Activated T-cell treated with anti-CD3 and anti-CD28 coated beads, Interleukin-2, amount 50 U/mL, for 1 hour (primary cell): Measurements from ENCODE around the gene PNMA6F.
"Not testable (repeated sequence)": the region's sequence is repeated elsewhere in the genome, so short reads cannot be mapped to it uniquely, and the experiment has no call there.

ENCODE experiments used
- DNase-seq: peaks from one replicate; pipeline ENCODE4 v3.0.0-alpha.2; 2020

Gene PNMA6F

DNA sequence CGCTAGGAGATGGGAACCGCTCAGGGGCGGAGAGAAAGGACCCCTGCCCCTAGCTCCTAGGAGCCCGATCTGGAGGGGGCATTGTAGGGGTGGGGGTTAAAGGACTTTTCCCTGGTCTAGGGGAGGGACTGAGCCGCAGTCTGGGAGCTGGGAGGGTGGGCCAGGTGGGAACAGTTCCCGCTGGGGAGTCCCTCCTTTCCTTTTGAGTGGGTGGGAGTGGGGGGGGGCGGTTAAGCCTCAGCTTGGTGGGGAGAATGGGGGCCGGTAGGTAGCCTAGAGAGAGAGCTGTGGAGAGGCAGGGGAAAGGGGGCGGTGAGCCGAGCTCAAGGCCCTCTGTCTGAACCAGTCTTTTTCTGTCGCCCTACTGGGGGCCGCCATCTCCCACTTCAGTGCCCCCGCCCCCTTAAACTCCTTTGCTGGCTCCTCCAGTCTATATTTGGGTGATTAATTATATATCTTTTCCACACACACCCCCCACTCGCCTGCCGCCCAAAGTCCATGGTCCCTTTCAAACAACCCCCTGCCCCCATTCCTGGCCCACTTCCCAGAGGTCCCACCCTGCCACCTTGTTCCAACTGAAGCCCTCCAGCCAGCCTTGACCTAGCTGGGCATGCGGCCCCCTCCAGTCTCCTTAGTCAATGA is 13.2 kb upstream of the PNMA6F start:
- DNase-seq, result no peak

DNA sequence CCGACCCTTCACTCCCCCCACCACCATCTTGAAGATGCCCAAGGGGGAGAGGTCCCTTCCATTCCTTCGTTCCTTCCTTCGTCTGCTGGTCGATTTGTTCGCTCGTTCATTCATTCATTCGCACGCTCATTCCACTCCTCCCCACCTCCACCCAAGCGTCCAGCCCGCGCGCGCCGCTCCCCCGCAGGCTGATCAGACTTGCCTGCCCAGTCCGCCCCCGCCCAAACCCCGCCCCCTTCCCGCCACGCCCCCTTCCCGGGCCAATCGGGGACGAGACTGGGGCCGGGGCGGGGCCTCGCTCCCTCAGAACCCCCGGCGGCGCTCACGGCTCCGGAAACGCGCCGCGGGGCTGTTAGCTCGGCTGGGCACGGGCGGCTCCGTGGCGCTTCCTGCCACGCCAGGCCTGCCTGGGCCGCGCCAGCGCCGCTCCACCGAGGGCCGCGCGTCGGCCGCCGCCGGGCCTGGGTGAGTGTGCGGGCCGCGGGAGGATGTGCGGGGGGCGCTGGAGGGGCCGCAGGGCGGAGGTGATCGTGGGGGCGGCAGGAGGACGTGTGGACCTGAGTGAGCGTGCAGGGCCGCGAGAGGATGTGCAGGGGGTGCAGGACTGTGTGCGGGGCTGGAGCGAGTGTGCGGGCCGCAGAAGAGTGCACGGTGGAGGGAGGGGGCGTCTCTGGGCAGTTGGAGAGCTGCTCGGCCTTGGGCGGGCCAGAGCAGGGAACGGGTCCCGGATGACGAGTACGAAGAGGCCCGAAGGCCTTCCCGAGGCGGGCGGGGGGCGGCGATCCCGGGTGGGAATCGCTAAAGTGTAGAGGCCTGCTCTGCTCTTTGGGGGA is 12.5 kb upstream of the PNMA6F start, which contains the start of gene ZNF275:
ZNF275 (plus strand) TSS at position 333 of the 833 bp plus-strand sequence. CDS start 2,527 bp downstream, outside the sequence.
- DNase-seq, result peak; percentile 84

DNA sequence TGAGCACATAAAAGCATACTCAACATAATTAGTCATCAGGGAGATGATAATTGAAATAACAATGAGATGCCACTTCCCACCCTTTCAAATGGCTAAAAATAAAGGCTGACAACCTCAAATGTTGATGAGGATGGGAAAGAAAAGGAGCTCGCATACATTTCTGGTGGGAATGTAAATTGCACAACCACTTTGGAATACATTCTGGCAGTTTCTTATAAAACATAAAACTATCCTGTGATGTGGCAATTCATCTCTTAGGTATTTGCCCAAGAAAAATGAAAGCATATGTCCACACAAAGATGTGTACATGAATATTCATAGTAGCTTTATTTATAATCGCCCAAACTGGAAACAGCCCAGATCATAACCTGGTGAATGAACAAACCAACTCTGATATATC is 11.7 kb upstream of the PNMA6F start:
- DNase-seq, result no peak

GRCh38 chrX:153327561-153327960 is 6.0 kb upstream of the PNMA6F start:
- DNase-seq, result no peak

DNA sequence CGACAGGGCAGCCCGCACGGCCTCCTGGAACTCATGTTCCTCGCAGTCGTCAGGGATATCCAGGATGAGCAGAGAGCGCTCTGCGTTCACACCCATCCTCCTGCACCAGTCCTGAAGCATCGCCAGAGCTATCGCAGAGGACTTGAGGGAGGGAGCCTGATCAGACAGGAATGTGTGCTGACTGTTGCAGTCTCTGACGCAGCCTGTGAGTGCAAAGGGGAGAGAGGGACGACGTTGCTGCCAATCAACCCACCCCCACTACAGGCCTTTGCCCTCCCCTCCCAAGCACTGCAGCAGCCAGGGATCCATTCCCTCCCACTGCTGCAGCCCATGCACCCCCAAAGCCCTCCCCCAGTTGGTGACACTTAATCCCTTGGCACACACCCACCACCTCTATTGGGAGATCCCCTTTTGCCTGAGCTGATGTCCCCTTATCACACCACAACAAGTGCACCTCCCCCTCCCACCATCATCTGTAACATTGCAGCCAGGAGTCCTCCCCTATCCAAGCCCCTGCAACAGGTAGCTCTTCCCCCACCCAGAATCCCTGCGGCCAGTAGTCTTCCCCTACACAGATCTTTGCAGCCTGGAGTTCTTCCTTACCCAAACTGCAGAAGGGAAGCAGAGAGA is 897 bp downstream of the PNMA6F start:
- no peak for DNase-seq

- DNase-seq, result not testable (repeated sequence)
These were observed 1.5 kb downstream of the PNMA6F start for GRCh38 chrX:153320047-153320443.

- DNase-seq, result no peak
These were observed 2.1 kb downstream of the PNMA6F start for GRCh38 chrX:153319295-153320046.

- no peak for DNase-seq
These were observed 2.8 kb downstream of the PNMA6F start for GRCh38 chrX:153318811-153319210.

- DNase-seq, result no peak
These were observed 3.4 kb downstream of the PNMA6F start for GRCh38 chrX:153317996-153318722.

DNA sequence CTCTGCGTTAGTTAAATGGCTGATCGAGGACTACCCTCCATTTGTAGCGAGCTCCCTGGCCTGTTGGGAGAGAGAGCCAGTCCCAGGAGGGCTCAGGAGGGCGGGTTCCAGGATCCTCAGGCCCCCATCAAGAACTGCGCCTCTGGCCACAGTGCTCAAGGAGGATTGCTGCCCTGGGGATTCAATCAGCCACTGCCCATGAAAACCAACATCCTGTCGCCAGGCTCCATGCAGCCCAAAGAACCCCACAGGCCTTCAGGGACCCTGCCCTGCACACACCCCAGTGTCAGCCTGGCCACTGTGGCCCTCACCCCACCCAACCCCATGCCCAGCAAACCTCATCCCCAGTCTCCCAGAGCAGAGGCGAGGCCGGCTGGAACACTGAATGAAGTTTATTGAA is 4.3 kb downstream of the PNMA6F start:
- DNase-seq, result no peak

DNA sequence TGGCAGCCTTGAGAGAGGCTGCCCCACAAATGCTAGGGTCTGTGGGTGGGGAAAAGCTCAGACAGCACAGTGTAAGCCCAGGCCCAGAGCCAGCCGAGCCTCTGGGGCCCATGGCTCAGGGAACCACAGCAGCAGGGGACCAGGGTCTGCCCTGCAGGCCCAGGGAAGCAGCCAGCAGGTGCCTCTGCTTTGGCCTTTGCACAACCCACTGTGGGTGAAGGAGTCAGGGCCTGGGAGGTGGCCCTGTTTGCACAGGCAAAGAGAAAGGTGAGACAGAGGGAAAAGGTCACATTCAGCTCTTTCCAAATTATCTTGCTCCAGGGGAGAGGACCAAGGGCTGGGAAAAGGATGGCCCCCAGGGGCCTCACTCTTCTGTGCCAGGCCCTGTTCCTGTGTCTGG is 8.7 kb downstream of the PNMA6F start:
- no peak for DNase-seq

GRCh38 chrX:153312041-153312440 is 9.5 kb downstream of the PNMA6F start:
- no peak for DNase-seq

- DNase-seq, result no peak
These were observed 10.7 kb downstream of the PNMA6F start for GRCh38 chrX:153310901-153311300.

DNA sequence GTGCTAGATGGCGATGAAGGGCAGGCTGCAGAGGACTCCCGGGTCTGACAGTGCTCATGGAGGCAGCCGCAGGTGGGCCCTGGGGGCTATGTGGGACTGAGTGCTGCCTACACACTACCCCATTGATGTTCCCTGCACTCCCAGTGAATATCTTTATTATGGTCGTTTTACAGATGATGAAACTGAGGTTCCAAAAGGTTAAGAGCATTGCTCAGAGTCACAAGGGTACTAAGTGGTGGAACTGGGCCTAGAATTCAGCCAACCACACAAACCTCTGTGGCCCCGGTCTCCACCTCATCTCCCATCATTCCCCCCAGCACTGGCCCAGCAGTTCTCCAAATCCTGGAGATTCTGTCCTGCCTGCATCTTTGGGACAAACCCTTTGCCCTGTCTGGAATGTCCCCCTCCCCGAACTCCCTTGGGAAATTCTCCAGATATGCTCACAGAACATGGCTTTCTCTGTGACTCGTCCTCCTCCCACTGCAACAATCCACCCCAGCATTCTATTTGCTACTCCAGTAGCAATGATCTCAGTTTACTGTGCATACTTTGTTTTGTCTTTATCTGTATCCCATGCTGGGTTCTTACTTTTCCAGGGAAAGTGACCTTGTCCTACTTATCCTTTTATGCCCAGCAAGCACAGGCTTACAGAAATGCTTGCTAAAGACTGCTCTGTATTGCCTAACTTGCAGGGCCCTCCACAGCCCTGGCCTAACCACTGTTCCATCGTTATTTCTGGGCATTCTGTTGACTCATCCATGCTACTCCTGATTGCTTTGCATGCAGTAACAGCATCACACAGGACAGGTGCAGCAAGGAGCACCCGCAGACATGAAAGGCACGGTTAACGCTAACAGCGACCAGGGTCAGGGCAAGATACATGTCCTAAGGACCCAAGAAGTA is 14.0 kb downstream of the PNMA6F start:
- no peak for DNase-seq

DNA sequence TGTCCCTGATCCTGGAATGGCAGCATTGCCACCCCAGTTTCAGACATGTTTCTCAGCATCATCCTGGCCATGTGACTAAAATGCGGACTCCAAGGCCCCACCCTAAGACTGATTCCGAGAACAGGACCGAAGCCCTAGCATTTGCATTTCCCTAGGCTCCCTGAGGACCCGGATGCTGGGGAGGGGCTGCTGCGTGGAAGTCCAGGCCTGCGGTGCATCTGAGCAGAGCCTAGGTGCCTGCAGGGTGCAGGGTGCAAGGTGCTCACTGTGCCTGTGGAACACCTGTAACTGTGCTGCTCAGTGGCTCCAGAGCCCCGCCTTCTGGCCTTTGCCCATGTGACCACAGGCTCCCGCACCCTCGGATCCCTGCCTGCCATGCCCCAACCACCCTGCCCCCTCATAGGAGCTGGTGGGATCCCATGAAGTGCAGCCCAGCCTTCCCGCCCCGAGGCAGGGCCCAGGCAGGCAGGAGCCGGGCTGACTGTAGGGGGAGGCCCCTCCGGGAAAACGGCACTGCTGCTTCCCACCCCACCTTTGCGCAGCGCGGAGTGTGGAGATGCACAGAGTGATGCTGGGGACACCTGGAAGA is 14.9 kb downstream of the PNMA6F start:
- no peak for DNase-seq

DNA sequence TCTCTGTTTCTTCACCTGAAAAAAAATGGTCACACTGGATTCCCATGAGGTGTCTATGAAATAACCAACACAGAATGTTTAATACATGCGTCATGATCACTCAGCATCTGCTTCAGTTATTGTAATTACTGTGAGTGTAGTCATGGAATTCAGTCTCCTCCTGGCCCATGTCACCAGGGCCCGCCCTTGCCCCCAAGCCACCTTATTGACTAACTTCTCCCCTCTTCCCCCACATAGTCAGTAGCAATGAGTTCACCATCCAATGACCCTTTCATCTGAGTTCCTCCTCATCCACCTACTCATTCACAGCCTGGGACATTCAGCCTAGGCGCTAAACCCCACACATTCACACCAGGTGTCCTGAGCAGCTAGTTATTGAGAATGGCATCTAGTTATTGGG is 15.6 kb downstream of the PNMA6F start:
- no peak for DNase-seq

- DNase-seq, result no peak
These were observed 16.4 kb downstream of the PNMA6F start for GRCh38 chrX:153304988-153305736.

DNA sequence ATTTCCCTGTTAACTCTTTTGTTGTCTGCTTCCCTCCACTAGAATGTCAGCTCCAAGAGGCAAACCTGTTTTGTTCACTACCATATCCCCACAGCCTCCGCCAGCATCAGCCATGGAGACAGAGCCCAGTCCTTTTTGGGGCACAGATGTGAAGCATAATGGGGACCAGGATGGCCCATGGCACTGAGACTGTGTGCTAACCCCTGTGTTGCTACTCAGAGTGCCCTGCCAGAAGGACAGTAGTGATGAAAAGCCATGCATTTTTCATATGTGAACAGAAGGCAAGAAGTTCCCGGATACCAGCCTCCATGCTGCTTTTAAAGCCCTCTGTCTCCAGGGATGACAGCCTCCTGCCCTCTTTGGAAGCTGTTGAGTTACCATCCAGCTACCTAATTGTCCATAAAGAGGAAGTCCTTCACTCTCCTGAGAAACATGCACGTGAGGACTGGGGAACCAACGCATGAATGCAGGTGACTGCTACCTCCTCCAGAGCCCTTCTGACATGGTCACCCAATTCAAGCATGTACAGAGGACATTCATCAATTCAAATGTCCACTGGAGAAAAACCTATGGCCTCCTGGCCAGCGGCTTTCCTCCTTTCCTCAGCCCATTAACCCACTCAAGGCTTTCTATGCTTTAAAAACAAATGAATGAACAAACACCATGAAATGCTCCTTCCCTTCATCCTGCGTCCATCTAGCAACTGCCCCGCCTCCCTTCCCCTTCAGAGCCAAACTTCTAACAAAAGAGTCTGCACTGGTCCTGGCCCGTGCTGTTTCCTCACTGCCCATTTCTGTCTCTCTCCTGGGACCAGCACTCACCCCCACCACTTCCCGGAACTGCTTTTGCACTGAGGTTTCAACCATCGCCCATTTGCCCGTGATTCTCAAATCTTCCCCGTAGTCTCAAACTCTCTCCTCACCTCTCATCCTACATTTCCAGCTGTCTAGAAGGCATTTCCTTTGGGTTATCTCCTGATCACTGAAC is 18.0 kb downstream of the PNMA6F start:
- DNase-seq, result no peak

DNA sequence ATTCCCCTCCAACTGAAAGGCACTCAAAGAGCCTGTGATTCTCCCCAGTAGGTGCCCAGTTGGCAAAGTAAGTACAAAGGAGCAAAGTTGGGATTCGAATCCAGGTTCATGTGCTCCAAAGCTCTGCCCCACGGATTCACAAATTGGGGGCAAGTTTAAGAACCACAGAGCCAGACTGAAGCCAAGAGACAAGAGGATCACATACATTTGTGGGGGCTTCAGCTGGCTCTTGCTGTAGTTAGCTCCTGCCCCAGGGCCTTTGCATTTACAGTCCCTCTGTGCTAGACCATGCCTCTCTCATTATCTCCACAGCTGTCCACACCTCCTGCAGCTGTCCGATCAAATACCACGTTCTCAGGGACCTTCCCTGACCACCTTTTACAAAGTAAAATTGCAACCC is 18.8 kb downstream of the PNMA6F start:
- DNase-seq, result no peak
